ENCODE data around the gene NEUROD2.

GRCh38 chr17:39638317-39638716, 30.6 kb upstream of the NEUROD2 start:
- TF ChIP-seq CTCF (IDR thresholded peaks at IDR 0.05) (no peak), EP300 (IDR thresholded peaks at IDR 0.05) (no peak), RAD21 (conservative IDR thresholded peaks at IDR 0.05 in 1 of 2, IDR thresholded peaks at IDR 0.05 in 1 of 2) (no peak), EHF (CRISPR knock-in tag; IDR thresholded peaks at IDR 0.05) (no peak), RNF2 (IDR thresholded peaks at IDR 0.05; ENCODE audit: borderline replicate concordance, low read depth) (no peak), HDAC2 (IDR thresholded peaks at IDR 0.05) (no peak), REST (IDR thresholded peaks at IDR 0.05) (no peak), CHD2 (IDR thresholded peaks at IDR 0.05; ENCODE audit: low read length, partially characterized antibody) (no peak), MAFK (IDR thresholded peaks at IDR 0.05; ENCODE audit: partially characterized antibody) (no peak)
- TF ChIP-seq, protein P1, sequence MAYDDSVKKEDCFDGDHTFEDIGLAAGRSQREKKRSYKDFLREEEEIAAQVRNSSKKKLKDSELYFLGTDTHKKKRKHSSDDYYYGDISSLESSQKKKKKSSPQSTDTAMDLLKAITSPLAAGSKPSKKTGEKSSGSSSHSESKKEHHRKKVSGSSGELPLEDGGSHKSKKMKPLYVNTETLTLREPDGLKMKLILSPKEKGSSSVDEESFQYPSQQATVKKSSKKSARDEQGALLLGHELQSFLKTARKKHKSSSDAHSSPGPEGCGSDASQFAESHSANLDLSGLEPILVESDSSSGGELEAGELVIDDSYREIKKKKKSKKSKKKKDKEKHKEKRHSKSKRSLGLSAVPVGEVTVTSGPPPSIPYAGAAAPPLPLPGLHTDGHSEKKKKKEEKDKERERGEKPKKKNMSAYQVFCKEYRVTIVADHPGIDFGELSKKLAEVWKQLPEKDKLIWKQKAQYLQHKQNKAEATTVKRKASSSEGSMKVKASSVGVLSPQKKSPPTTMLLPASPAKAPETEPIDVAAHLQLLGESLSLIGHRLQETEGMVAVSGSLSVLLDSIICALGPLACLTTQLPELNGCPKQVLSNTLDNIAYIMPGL (CRISPR knock-in tag; IDR thresholded peaks at IDR 0.05; ENCODE audit: borderline replicate concordance) = no peak
- TF ChIP-seq, protein P2, sequence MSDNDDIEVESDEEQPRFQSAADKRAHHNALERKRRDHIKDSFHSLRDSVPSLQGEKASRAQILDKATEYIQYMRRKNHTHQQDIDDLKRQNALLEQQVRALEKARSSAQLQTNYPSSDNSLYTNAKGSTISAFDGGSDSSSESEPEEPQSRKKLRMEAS (IDR thresholded peaks at IDR 0.05) = no peak
